GM19099 (cell line): ENCODE measurements around the gene TGFB1I1.

ENCODE experiments used
- POLR2A ChIP-seq: IDR thresholded peaks from 3 replicates; pipeline ENCODE4 v1.6.1; 2011; ENCODE audit warnings: low read depth; ENCODE audit not compliant: insufficient read length; ENCODE audit errors: extremely low read depth

The TGFB1I1 gene

GRCh38 chr16:31461921-31462804, 9.8 kb upstream of the TGFB1I1 start:
- no peak for TF ChIP-seq POLR2A

GRCh38 chr16:31464348-31464769, 7.6 kb upstream of the TGFB1I1 start:
- TF ChIP-seq POLR2A, result no peak

GRCh38 chr16:31464781-31465260, 7.1 kb upstream of the TGFB1I1 start:
- TF ChIP-seq POLR2A, result no peak

GRCh38 chr16:31465788-31466370, 6.1 kb upstream of the TGFB1I1 start:
- no peak for TF ChIP-seq POLR2A

- no peak for TF ChIP-seq POLR2A
Observed at GRCh38 chr16:31466381-31466841, 5.5 kb upstream of the TGFB1I1 start.

GRCh38 chr16:31467151-31467773, 4.7 kb upstream of the TGFB1I1 start:
- TF ChIP-seq POLR2A, result no peak

- no peak for TF ChIP-seq POLR2A
Observed at GRCh38 chr16:31467858-31468257, 4.1 kb upstream of the TGFB1I1 start.

GRCh38 chr16:31470615-31471014, 1.3 kb upstream of the TGFB1I1 start:
- no peak for TF ChIP-seq POLR2A

GRCh38 chr16:31471241-31471874, 594 bp upstream of the TGFB1I1 start:
- no peak for TF ChIP-seq POLR2A

GRCh38 chr16:31472709-31473203, 804 bp downstream of the TGFB1I1 start:
- no peak for TF ChIP-seq POLR2A

GRCh38 chr16:31473264-31473984, 1.5 kb downstream of the TGFB1I1 start:
- TF ChIP-seq POLR2A, result no peak

GRCh38 chr16:31474173-31474714, 2.3 kb downstream of the TGFB1I1 start:
- no peak for TF ChIP-seq POLR2A

- no peak for TF ChIP-seq POLR2A
Observed at GRCh38 chr16:31474773-31475738, 3.1 kb downstream of the TGFB1I1 start.

- no peak for TF ChIP-seq POLR2A
Observed at GRCh38 chr16:31475946-31476302, 4.0 kb downstream of the TGFB1I1 start.
